SJCRH30 (cell line): ENCODE results near the gene PRODH2. TPM values are rescaled to one million over a fixed set of nuclear protein-coding genes. Genes with fewer than 3 reads are reported as not detected.
"Not testable (repeated sequence)": the region's sequence is repeated elsewhere in the genome, so short reads cannot be mapped to it uniquely, and the experiment has no call there.

Experiments used
- DNase-seq, 2 experiments: peaks; one replicate each; pipeline ENCODE4 v3.0.0-alpha.2; 2015 to 2020
- H3K27ac ChIP-seq: fragments of 250-450 bp; sonication (Bioruptor Pico); 2 replicates; pipeline ENCODE4 v1.5.1; 2020; ENCODE audit warnings: mild to moderate bottlenecking, moderate library complexity
- H3K27me3 ChIP-seq: fragments of 250-450 bp; sonication (Bioruptor Pico); 2 replicates; pipeline ENCODE4 v1.5.1; 2020; ENCODE audit warnings: mild to moderate bottlenecking, moderate library complexity
- H3K36me3 ChIP-seq: fragments of 250-450 bp; sonication (Bioruptor Pico); 2 replicates; pipeline ENCODE4 v1.5.1; 2020; ENCODE audit warnings: mild to moderate bottlenecking, moderate library complexity
- H3K4me1 ChIP-seq: fragments of 250-450 bp; sonication (Bioruptor Pico); 2 replicates; pipeline ENCODE4 v1.5.1; 2020; ENCODE audit warnings: mild to moderate bottlenecking, moderate library complexity
- H3K4me3 ChIP-seq: fragments of 250-450 bp; sonication (Bioruptor Pico); 2 replicates; pipeline ENCODE4 v1.5.1; 2020; ENCODE audit warnings: mild to moderate bottlenecking, moderate library complexity
- H3K9me3 ChIP-seq: fragments of 250-450 bp; sonication (Bioruptor Pico); replicated peaks from 2 replicates; pipeline ENCODE4 v1.5.1; 2020; ENCODE audit warnings: mild to moderate bottlenecking, moderate library complexity
- total RNA-seq: library from RNA; depleted of rRNA; stranded (reverse); fragments of >200 nt; shearing (Covaris generic); gene quantifications from 2 replicates; pipeline ENCODE4 v1.2.3, GENCODE V29; 2014

Gene PRODH2
- total RNA-seq, 1 experiment from 2014 or later = not detected

- no peaks in the 10 kb centered on the region for H3K27me3 ChIP-seq
- H3K36me3 ChIP-seq = no peaks in the 10 kb centered on the region
- DNase-seq = peak in 1 of 2 experiments; percentile 42
- H3K9me3 ChIP-seq = no peaks in the 10 kb centered on the region
- no peak overlapping the region for H3K4me3 ChIP-seq
- H3K27ac ChIP-seq = no peak overlapping the region
- peaks cover 15% of the 10 kb centered on the region for H3K4me1 ChIP-seq
Measured at GRCh38 chr19:35773020-35773806, 39.4 kb downstream of the PRODH2 start.

GRCh38 chr19:35772362-35772761 is 40.3 kb downstream of the PRODH2 start:
- H3K36me3 ChIP-seq, H3K9me3 ChIP-seq, DNase-seq, H3K27me3 ChIP-seq, H3K4me3 ChIP-seq, H3K27ac ChIP-seq: not testable (repeated sequence)
- peaks cover 13% of the 10 kb centered on the region for H3K4me1 ChIP-seq

GRCh38 chr19:35768082-35768421 is 44.6 kb downstream of the PRODH2 start:
- Histone ChIP-seq H3K4me1 (no peaks in the 10 kb centered on the region), H3K27me3 (no peaks in the 10 kb centered on the region), H3K36me3 (peaks cover 5% of the 10 kb centered on the region; the same call in 1 of the 2 replicates), H3K9me3 (no peaks in the 10 kb centered on the region), H3K27ac (no peak overlapping the region), H3K4me3 (no peak overlapping the region)
- DNase-seq = no peak

- H3K9me3 ChIP-seq = no peaks in the 10 kb centered on the region
- peaks cover 5% of the 10 kb centered on the region; the same call in 1 of the 2 replicates for H3K36me3 ChIP-seq
- H3K27ac ChIP-seq = no peak overlapping the region
- no peaks in the 10 kb centered on the region for H3K4me1 ChIP-seq
- H3K27me3 ChIP-seq = no peaks in the 10 kb centered on the region
- no peak overlapping the region for H3K4me3 ChIP-seq
- no peak for DNase-seq
Measured at GRCh38 chr19:35767288-35768081, 45.2 kb downstream of the PRODH2 start.

DNA sequence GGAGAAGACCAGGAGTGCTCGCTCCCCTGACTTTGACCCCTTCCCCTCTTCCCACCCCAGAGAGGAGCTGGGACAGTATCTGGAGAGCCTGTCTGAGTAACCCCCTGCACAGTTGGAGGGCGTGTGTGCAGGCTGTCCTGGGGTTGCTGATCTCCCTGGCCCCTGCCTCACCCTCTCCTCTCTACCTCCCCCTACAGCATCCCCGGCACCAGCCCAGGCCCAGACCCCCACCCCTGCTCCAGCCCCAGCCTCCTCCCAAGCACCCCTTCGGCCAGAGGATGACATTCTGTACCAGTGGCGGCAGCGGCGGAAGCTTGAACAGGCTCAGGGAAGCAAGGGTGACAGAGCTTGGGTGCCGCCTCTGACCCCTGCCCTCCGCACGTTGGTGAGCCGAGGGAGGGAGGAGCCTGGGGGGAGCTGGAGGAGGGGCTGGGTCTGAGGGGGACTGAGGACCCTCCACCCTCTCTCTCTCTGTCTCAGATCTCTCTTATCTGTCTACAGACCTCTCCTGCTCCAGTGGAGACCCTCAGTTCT is 46.0 kb downstream of the PRODH2 start:
- no peak for DNase-seq
- Histone ChIP-seq H3K4me3 (no peak overlapping the region), H3K27ac (no peak overlapping the region)

GRCh38 chr19:35764432-35765315 is 48.0 kb downstream of the PRODH2 start:
- H3K36me3 ChIP-seq = peaks cover 17% of the 10 kb centered on the region; the same call in 1 of the 2 replicates
- no peak overlapping the region for H3K27ac ChIP-seq

More for the DNA sequence above, 46.0 kb downstream of the PRODH2 start:
- Histone ChIP-seq H3K36me3 (peaks cover 5% of the 10 kb centered on the region; the same call in 1 of the 2 replicates), H3K4me1 (no peaks in the 10 kb centered on the region), H3K9me3 (no peaks in the 10 kb centered on the region), H3K27me3 (no peaks in the 10 kb centered on the region)

GRCh38 chr19:35760711-35761349 is 51.8 kb downstream of the PRODH2 start:
- H3K36me3 ChIP-seq = peaks cover 17% of the 10 kb centered on the region; the same call in 1 of the 2 replicates
- no peak overlapping the region for H3K27ac ChIP-seq
- no peak for DNase-seq
- H3K9me3 ChIP-seq = no peaks in the 10 kb centered on the region
- no peaks in the 10 kb centered on the region for H3K27me3 ChIP-seq
- no peak overlapping the region for H3K4me3 ChIP-seq
- peaks cover 8% of the 10 kb centered on the region; the same call in 1 of the 2 replicates for H3K4me1 ChIP-seq

More at GRCh38 chr19:35764432-35765315, 48.0 kb downstream of the PRODH2 start:
- DNase-seq = no peak
- Histone ChIP-seq H3K27me3 (no peaks in the 10 kb centered on the region), H3K4me3 (no peak overlapping the region), H3K4me1 (no peaks in the 10 kb centered on the region), H3K9me3 (no peaks in the 10 kb centered on the region)

DNA sequence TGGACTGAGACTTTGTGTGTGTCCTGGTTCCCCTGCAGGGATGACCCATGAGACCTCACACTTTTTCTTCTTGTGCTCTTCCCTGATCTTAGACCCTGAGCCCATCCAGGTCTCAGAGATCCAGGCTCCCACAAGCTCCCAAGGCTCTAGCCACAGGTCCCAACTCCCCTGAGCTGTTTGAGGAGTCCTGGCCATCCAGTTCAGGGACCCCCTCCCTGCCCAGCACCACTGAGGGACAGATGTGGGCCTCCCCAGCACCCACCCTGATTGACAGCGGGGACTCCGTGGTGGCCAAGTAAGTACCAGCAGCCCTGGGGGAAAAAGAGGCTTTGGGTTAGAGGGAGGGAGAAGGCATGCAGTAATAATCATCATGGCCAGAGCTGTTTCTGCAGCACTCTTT is 52.9 kb downstream of the PRODH2 start:
- H3K4me1 ChIP-seq = peaks cover 8% of the 10 kb centered on the region; the same call in 1 of the 2 replicates
- no peak overlapping the region for H3K27ac ChIP-seq
- H3K9me3 ChIP-seq = no peaks in the 10 kb centered on the region
- DNase-seq = no peak
- no peaks in the 10 kb centered on the region for H3K27me3 ChIP-seq
- no peak overlapping the region for H3K4me3 ChIP-seq
- peaks cover 17% of the 10 kb centered on the region; the same call in 1 of the 2 replicates for H3K36me3 ChIP-seq

- Histone ChIP-seq H3K9me3 (no peaks in the 10 kb centered on the region), H3K4me1 (peaks cover 8% of the 10 kb centered on the region; the same call in 1 of the 2 replicates), H3K27me3 (no peaks in the 10 kb centered on the region), H3K4me3 (peak within 1 kb of the TSS; percentile 91), H3K36me3 (peaks cover 16% of the 10 kb centered on the region; the same call in 1 of the 2 replicates), H3K27ac (peak within 1 kb of the TSS; percentile 89)
- DNase-seq = peak; percentile 99 to 100
Measured at GRCh38 chr19:35757749-35758608, 54.7 kb downstream of the PRODH2 start, which contains the start of gene PROSER3. Gene PROSER3, plus strand, starts transcription at chr19:35758176. Its CDS starts 40 bp downstream, at chr19:35758216.

DNA sequence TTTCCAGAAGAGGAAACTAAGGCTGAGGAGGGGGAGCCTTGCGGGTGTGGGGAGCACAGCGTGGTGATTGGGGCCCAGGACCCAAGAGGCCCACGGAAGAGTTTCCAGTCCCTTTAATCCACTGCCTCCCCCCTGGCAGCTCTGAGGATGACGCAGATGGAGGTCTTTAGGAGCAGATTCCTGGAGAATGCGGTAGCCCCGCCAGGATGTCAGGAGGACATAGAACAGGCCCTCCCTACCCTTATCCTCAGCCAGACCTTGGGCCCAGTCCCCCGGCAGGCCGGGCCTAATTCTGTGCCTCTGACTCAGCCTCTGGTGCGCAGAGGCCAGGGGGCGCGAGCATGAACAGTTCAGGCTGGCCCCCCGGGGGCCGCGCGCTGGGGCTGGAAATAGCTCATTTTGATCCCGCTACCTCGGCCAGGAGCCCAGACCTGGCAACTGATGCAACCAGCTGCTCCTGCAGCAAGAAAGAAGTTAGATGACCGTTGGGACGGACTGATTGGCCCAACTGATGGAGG is 55.4 kb downstream of the PRODH2 start:
- Histone ChIP-seq H3K27ac (peak overlapping the region; percentile 89), H3K27me3 (no peaks in the 10 kb centered on the region), H3K4me1 (peaks cover 8% of the 10 kb centered on the region; the same call in 1 of the 2 replicates), H3K4me3 (peak overlapping the region; percentile 91), H3K9me3 (no peaks in the 10 kb centered on the region), H3K36me3 (peaks cover 16% of the 10 kb centered on the region; the same call in 1 of the 2 replicates)
- peak; percentile 89 for DNase-seq

DNA sequence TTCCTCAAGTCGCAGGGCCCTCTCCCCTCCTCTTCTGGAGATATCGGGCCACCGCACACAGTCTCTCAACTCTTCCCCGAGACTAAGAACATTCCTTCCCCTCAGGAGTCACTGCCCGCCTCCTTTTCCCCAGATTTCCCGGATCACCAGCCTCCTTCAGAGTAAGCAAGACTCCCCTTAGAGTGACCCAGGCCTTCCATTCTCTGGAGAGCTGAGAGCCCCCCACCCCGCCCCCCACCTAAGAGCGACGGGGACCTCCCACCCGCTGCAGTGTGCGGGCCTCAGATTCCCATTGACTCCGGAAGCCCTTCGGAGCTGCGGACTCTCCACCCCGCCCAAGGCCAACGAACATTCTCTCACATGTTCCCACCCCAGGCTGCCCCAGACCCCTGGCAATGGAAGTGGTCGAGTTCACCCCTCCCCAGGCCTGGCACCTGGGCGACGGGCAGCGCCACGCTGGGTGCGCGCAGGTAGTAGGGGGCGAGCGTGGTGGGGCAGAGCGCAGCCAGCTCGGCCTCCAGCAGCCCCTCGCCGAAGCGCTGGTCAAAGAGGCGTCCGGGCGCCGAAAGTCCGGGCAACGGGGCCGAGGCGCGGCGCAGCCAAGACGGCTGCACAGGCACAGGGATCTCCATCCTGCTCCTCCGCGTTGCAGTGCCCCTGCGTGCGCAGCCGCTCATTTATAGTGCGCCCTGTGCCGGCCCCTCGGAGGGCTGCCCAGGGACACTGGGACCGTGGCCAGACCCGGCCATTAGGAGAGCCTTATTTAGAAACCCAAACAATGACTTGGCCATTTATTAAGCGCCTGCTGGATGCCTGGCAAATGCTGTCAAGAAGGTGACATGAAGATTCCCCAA is 56.0 kb downstream of the PRODH2 start, which contains the start of gene HSPB6:
TSS of gene HSPB6 (minus strand) at position 653 of the 854 bp plus-strand sequence. CDS start at position 632, 21 bp downstream.
- Histone ChIP-seq H3K36me3 (peaks cover 16% of the 10 kb centered on the region; the same call in 1 of the 2 replicates), H3K4me1 (peaks cover 8% of the 10 kb centered on the region; the same call in 1 of the 2 replicates), H3K27ac (peak within 1 kb of the TSS; percentile 89), H3K9me3 (no peaks in the 10 kb centered on the region), H3K27me3 (no peaks in the 10 kb centered on the region), H3K4me3 (peak within 1 kb of the TSS; percentile 91)
- DNase-seq = no peak
